MM.1S (cell line): ENCODE data around the gene NOB1.

ENCODE experiments used
- DNase-seq: peaks from one replicate; pipeline ENCODE4 v3.0.0-alpha.2; 2015
- H2AFZ ChIP-seq: fragments of 300-600 bp; sonication (generic); 2 replicates; pipeline ENCODE4 v1.6.0; 2016; ENCODE audit warnings: antibody characterized with exemption, low read length
- H3F3A ChIP-seq: fragments of 300-600 bp; sonication (generic); 2 replicates; pipeline ENCODE4 v1.6.1; 2016; ENCODE audit warnings: mild to moderate bottlenecking, antibody characterized with exemption, low read length, moderate library complexity, mixed read lengths; ENCODE audit not compliant: insufficient read depth
- H3K27ac ChIP-seq: fragments of 300-600 bp; sonication (generic); 2 replicates; pipeline ENCODE4 v1.5.1; 2016; ENCODE audit warnings: mild to moderate bottlenecking, low read length
- H3K27me3 ChIP-seq: fragments of 300-600 bp; sonication (generic); replicated peaks from 2 replicates; pipeline ENCODE4 v1.6.0; 2016; ENCODE audit warnings: low read length; ENCODE audit not compliant: insufficient read depth
- H3K36me3 ChIP-seq: fragments of 300-600 bp; sonication (generic); replicated peaks from 2 replicates; pipeline ENCODE4 v1.6.1; 2016; ENCODE audit warnings: mild to moderate bottlenecking, low read length, mixed read lengths; ENCODE audit not compliant: insufficient read depth
- H3K4me1 ChIP-seq: fragments of 300-600 bp; sonication (generic); 2 replicates; pipeline ENCODE4 v1.6.1; 2016; ENCODE audit warnings: low read length, mixed read lengths
- H3K4me2 ChIP-seq: fragments of 300-600 bp; sonication (generic); 2 replicates; pipeline ENCODE4 v1.6.0; 2016; ENCODE audit warnings: low read depth, low read length
- H3K4me3 ChIP-seq: fragments of 300-600 bp; sonication (generic); 2 replicates; pipeline ENCODE4 v1.5.1; 2016; ENCODE audit warnings: low read length, mixed read lengths
- H3K79me2 ChIP-seq: fragments of 300-600 bp; sonication (generic); 2 replicates; pipeline ENCODE4 v1.6.1; 2016; ENCODE audit warnings: mixed run types, low read length, mixed read lengths
- H3K9ac ChIP-seq: fragments of 300-600 bp; sonication (generic); 2 replicates; pipeline ENCODE4 v1.6.1; 2016; ENCODE audit warnings: low read length, mixed read lengths
- H3K9me2 ChIP-seq: fragments of 300-600 bp; sonication (generic); replicated peaks from 2 replicates; pipeline ENCODE4 v1.6.1; 2016; ENCODE audit warnings: mild to moderate bottlenecking, low read length, mixed read lengths; ENCODE audit not compliant: insufficient read depth
- H3K9me3 ChIP-seq: fragments of 300-600 bp; sonication (generic); replicated peaks from 2 replicates; pipeline ENCODE4 v1.6.1; 2016; ENCODE audit warnings: mild to moderate bottlenecking, low read length, mixed read lengths; ENCODE audit not compliant: insufficient read depth
- H4K20me1 ChIP-seq: fragments of 300-600 bp; sonication (generic); 2 replicates; pipeline ENCODE4 v1.6.1; 2016; ENCODE audit warnings: mild to moderate bottlenecking, low read length, moderate library complexity, mixed read lengths; ENCODE audit not compliant: insufficient read depth
- EZH2 ChIP-seq: fragments of 300-600 bp; sonication (generic); optimal IDR thresholded peaks from 2 replicates; pipeline ENCODE3; 2017; ENCODE audit warnings: low read depth, mild to moderate bottlenecking, antibody characterized with exemption, low read length, mixed read lengths
- EZH2phosphoT487 ChIP-seq: fragments of 300-600 bp; sonication (generic); IDR thresholded peaks from 2 replicates; pipeline ENCODE4 v1.6.1; 2018; ENCODE audit warnings: antibody characterized with exemption, low read length
- TF ChIP-seq, protein P1 (sequence below): fragments of 300-600 bp; sonication (generic); IDR thresholded peaks from 2 replicates; pipeline ENCODE4 v1.5.1; 2016; ENCODE audit warnings: antibody characterized with exemption, low read length, mixed read lengths

The NOB1 gene

DNA sequence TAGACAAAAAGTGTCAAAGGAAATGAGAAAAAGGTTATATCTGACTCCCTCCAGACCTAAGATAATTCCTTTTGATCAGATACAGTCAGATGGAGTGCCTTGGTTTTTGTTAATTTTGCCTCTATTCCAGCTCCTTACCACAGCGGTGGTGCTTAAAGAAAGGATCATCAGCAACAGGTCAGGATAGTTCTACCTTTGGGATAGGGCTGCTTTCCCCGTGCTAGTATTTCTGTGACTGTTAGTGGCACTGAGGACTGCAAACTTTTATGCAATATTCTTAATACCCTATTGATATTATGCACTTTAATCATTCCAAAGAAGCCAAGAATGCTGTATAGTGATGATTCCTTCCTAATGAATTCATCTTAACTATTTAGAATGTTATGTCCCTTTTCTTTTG is 52.9 kb downstream of the NOB1 start:
- TF ChIP-seq, protein P1, sequence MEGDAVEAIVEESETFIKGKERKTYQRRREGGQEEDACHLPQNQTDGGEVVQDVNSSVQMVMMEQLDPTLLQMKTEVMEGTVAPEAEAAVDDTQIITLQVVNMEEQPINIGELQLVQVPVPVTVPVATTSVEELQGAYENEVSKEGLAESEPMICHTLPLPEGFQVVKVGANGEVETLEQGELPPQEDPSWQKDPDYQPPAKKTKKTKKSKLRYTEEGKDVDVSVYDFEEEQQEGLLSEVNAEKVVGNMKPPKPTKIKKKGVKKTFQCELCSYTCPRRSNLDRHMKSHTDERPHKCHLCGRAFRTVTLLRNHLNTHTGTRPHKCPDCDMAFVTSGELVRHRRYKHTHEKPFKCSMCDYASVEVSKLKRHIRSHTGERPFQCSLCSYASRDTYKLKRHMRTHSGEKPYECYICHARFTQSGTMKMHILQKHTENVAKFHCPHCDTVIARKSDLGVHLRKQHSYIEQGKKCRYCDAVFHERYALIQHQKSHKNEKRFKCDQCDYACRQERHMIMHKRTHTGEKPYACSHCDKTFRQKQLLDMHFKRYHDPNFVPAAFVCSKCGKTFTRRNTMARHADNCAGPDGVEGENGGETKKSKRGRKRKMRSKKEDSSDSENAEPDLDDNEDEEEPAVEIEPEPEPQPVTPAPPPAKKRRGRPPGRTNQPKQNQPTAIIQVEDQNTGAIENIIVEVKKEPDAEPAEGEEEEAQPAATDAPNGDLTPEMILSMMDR: no peak
- no peak for TF ChIP-seq EZH2phosphoT487
- no peak for TF ChIP-seq EZH2
- no peaks in the 10 kb centered on the region for H3K36me3 ChIP-seq
- H3K9me3 ChIP-seq: no peaks in the 10 kb centered on the region
- H3K27ac ChIP-seq: no peak overlapping the region
- H3K27me3 ChIP-seq: no peaks in the 10 kb centered on the region
- DNase-seq: no peak
- no peaks in the 10 kb centered on the region for H3K79me2 ChIP-seq
- no peaks in the 10 kb centered on the region for H4K20me1 ChIP-seq
- H2AFZ ChIP-seq: no peak overlapping the region
- H3K4me1 ChIP-seq: no peaks in the 10 kb centered on the region
- H3K4me2 ChIP-seq: no peak overlapping the region
- no peaks in the 10 kb centered on the region for H3K9me2 ChIP-seq
- H3K4me3 ChIP-seq: no peak overlapping the region
- no peaks in the 10 kb centered on the region for H3F3A ChIP-seq
- H3K9ac ChIP-seq: no peak overlapping the region

DNA sequence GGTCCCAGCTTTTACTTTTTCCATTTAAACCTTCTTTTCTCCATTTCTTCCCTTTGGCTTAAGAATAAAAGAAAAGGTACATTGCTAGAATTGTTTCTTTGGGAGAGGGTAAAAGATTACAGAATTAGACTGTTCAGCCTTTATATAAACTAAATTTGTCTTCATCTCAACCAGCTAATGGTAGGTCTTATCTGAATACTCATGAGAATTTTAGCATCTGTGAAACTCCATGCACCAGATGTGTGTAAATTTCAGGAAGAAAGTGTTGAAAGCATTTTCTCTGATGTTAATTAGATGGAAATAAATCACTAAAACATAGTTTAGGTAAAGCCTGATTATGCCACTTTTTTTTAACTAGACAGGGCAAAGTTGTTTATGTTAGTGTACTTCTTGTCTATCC is 53.3 kb downstream of the NOB1 start:
- Histone ChIP-seq H3K27ac (no peak overlapping the region), H3K79me2 (no peaks in the 10 kb centered on the region), H3K36me3 (no peaks in the 10 kb centered on the region), H3K27me3 (no peaks in the 10 kb centered on the region), H3K4me3 (no peak overlapping the region), H3K4me1 (no peaks in the 10 kb centered on the region), H3K9me3 (no peaks in the 10 kb centered on the region), H3K9ac (no peak overlapping the region), H3K9me2 (no peaks in the 10 kb centered on the region), H3F3A (no peaks in the 10 kb centered on the region), H4K20me1 (no peaks in the 10 kb centered on the region), H2AFZ (no peak overlapping the region), H3K4me2 (no peak overlapping the region)
- DNase-seq: no peak
- TF ChIP-seq EZH2phosphoT487 (no peak), EZH2 (no peak)
- TF ChIP-seq, protein P1: no peak

DNA sequence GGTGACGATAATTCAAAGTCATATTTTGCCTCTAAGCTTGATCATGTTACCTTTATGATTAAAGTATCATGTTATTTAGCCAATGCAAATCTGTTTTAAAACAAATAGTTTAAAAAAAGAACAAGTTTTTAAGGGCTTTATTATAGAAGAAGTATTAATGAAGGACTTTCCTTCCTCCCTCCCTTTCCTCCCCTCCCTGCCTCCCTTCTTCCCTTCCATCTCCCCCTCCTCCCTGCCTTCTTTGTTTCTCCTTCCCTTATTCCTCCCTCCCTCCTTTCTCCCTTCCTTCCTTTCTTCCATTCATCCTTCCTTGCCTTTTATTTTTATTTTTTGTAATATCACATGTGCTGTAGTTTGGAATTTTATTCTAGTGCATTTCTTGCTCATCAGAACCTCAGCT is 54.8 kb downstream of the NOB1 start:
- no peak overlapping the region for H2AFZ ChIP-seq
- H3K4me3 ChIP-seq: no peak overlapping the region
- no peak overlapping the region for H3K27ac ChIP-seq
- H3K36me3 ChIP-seq: no peaks in the 10 kb centered on the region
- no peaks in the 10 kb centered on the region for H4K20me1 ChIP-seq
- H3F3A ChIP-seq: no peaks in the 10 kb centered on the region
- no peak overlapping the region for H3K4me2 ChIP-seq
- H3K9ac ChIP-seq: no peak overlapping the region
- no peaks in the 10 kb centered on the region for H3K9me2 ChIP-seq
- no peaks in the 10 kb centered on the region for H3K9me3 ChIP-seq
- H3K79me2 ChIP-seq: no peaks in the 10 kb centered on the region
- DNase-seq: no peak
- H3K27me3 ChIP-seq: no peaks in the 10 kb centered on the region
- no peak for TF ChIP-seq EZH2phosphoT487
- no peak for TF ChIP-seq EZH2
- TF ChIP-seq, protein P1: no peak
- no peaks in the 10 kb centered on the region for H3K4me1 ChIP-seq
